ENCODE data around the gene POLE2. TPM values are rescaled to one million over a fixed set of nuclear protein-coding genes. Genes with fewer than 3 reads are reported as not detected.
"Not testable (repeated sequence)": the region's sequence is repeated elsewhere in the genome, so short reads cannot be mapped to it uniquely, and the experiment has no call there.

POLE2 gene
- total RNA-seq, 4 donors from 2014 or later = 0.79 to 0.94 (median 0.93) TPM; not detected in 1

GRCh38 chr14:49659526-49660455 lies 28.2 kb downstream of the POLE2 start:
- Histone ChIP-seq H3K9me3 (no peaks in the 10 kb centered on the region), H3K27me3 (no peaks in the 10 kb centered on the region), H3K36me3 (no peaks in the 10 kb centered on the region), H3K27ac (no peak overlapping the region), H3K4me1 (no peaks in the 10 kb centered on the region), H3K4me3 (no peak overlapping the region)
- WGBS, 2 donors (ENCODE audit: low coverage in 1 of 2) = 77 to 94% methylated on average over 2 of the region's 2 CpGs
- ATAC-seq = no peak
- TF ChIP-seq EP300 (IDR thresholded peaks at IDR 0.05) (no peak), CTCF (IDR thresholded peaks at IDR 0.05) (no peak), POLR2AphosphoS5 (IDR thresholded peaks at IDR 0.05) (no peak), POLR2A (IDR thresholded peaks at IDR 0.05) (no peak)

DNA sequence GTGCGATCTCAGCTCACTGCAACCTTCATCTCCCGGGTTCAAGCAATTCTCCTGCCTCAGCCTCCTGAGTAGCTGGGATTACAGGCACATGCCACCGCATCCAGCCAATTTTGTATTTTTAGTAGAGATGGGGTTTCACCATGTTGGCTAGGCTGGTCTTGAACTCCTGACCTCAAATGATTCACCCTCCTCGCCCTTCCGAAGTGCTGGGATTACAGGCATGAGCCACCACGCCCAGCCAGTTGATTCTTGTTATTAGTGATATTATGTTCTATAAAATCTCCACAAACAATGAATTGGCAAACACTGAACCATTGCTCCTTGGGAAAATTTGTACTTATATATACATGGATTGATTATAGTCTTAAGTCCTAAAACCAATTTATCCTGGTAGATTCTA lies 30.5 kb downstream of the POLE2 start:
- ATAC-seq, H3K27ac ChIP-seq, H3K36me3 ChIP-seq, H3K27me3 ChIP-seq, H3K4me3 ChIP-seq, H3K9me3 ChIP-seq, H3K4me1 ChIP-seq: not testable (repeated sequence)
- WGBS, 2 donors (ENCODE audit: low coverage in 1 of 2) = 93 to 98% methylated on average over 5 to 6 of the region's 6 CpGs

DNA sequence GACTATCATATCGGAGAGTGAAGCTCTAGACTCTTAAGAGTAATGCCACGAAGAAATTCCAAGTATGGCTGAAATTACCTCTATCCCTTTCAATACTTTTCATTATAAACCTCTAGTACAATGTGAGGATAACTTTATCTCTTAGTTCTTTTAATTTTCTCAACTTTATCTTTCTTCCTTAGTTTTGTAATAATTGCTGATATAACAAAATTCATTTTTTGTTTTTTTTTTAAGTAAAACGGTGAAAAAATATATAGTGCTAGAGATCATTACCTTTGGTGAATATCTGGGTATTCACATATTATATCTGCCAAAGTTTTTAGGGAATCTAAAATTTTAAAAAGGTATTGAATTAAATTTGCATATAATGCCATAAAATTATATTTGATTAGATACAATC lies 33.5 kb downstream of the POLE2 start:
- Histone ChIP-seq H3K27me3 (no peaks in the 10 kb centered on the region), H3K9me3 (no peaks in the 10 kb centered on the region), H3K27ac (no peak overlapping the region), H3K4me3 (no peak overlapping the region), H3K36me3 (no peaks in the 10 kb centered on the region), H3K4me1 (no peaks in the 10 kb centered on the region)
- no peak for ATAC-seq
- 92 to 94% methylated on average over 3 of the region's 3 CpGs for WGBS, 2 donors (ENCODE audit: low coverage in 1 of 2)
- no peak for TF ChIP-seq POLR2AphosphoS5 (IDR thresholded peaks at IDR 0.05)
- no peak for TF ChIP-seq EP300 (IDR thresholded peaks at IDR 0.05)
- no peak for TF ChIP-seq POLR2A (IDR thresholded peaks at IDR 0.05)
- no peak for TF ChIP-seq CTCF (IDR thresholded peaks at IDR 0.05)

DNA sequence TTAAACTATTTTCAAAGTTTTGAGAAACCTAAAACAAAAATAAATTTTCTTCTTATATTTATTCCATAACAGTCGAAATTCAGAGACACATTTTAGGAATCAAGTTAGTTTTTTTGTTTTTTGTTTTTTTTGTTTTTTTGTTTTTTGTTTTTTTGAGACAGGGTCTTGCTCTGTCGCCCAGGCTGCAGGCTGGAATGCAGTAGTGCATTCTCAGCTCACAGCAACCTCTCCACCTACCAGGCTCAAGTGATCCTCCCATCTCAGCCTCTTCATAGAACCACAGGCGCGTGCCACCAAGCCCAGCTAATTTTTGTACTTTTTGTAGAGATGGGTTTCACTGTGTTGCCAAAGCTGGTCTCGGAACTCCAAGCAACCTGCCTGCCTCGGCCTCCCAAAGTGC lies 34.5 kb downstream of the POLE2 start:
- Histone ChIP-seq H3K4me1 (no peaks in the 10 kb centered on the region), H3K27me3 (no peaks in the 10 kb centered on the region), H3K27ac (no peak overlapping the region), H3K36me3 (no peaks in the 10 kb centered on the region), H3K9me3 (no peaks in the 10 kb centered on the region), H3K4me3 (no peak overlapping the region)
- WGBS, 2 donors (ENCODE audit: low coverage in 1 of 2) = 96% methylated on average over 4 to 6 of the region's 6 CpGs
- TF ChIP-seq POLR2AphosphoS5 (IDR thresholded peaks at IDR 0.05) (no peak), POLR2A (IDR thresholded peaks at IDR 0.05) (no peak), EP300 (IDR thresholded peaks at IDR 0.05) (no peak), CTCF (IDR thresholded peaks at IDR 0.05) (no peak)
- no peak for ATAC-seq

DNA sequence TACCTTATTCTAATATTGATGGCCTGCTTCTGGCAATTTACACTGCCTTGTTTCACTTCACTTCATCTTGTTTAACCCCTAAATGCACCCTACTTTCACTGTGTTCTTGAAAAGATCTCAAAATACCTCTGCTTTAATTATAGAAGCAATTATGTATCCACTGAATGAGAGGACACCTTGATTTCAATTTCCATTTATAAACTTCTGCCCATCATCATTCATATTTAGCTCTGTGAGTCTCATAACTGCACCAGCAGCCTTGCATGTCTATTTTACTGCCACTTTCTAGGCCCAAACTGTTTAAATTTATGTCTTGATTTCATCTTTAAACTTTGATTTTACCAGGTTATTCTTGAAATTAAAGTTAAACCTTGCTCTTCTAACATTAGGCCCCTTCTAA lies 45.9 kb downstream of the POLE2 start:
- H3K36me3 ChIP-seq = peaks cover 0 to 2% of the 10 kb centered on the region in 2 donors
- H3K4me1 ChIP-seq = peaks cover 0 to 18% (median 0%) of the 10 kb centered on the region in 3 donors
- peak overlapping the region in 1 of 4 donors; percentile 3 for H3K27ac ChIP-seq
- no peak overlapping the region for H3K4me3 ChIP-seq
- H3K27me3 ChIP-seq = no peaks in the 10 kb centered on the region
- no peak for ATAC-seq
- TF ChIP-seq POLR2AphosphoS5 (IDR thresholded peaks at IDR 0.05) (no peak), EP300 (IDR thresholded peaks at IDR 0.05) (no peak), CTCF (IDR thresholded peaks at IDR 0.05) (no peak), POLR2A (IDR thresholded peaks at IDR 0.05) (no peak)
- no peaks in the 10 kb centered on the region for H3K9me3 ChIP-seq
